Midbrain (tissue), 1 donor: ENCODE measurements around the gene PABPN1.
"Not testable (repeated sequence)": the region's sequence is repeated elsewhere in the genome, so short reads cannot be mapped to it uniquely, and the experiment has no call there.

Experiments
- DNase-seq: peaks from one replicate; lab custom pipeline; 2025; lab: John Stamatoyannopoulos, UW

PABPN1 gene, protein sequence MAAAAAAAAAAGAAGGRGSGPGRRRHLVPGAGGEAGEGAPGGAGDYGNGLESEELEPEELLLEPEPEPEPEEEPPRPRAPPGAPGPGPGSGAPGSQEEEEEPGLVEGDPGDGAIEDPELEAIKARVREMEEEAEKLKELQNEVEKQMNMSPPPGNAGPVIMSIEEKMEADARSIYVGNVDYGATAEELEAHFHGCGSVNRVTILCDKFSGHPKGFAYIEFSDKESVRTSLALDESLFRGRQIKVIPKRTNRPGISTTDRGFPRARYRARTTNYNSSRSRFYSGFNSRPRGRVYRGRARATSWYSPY

DNA sequence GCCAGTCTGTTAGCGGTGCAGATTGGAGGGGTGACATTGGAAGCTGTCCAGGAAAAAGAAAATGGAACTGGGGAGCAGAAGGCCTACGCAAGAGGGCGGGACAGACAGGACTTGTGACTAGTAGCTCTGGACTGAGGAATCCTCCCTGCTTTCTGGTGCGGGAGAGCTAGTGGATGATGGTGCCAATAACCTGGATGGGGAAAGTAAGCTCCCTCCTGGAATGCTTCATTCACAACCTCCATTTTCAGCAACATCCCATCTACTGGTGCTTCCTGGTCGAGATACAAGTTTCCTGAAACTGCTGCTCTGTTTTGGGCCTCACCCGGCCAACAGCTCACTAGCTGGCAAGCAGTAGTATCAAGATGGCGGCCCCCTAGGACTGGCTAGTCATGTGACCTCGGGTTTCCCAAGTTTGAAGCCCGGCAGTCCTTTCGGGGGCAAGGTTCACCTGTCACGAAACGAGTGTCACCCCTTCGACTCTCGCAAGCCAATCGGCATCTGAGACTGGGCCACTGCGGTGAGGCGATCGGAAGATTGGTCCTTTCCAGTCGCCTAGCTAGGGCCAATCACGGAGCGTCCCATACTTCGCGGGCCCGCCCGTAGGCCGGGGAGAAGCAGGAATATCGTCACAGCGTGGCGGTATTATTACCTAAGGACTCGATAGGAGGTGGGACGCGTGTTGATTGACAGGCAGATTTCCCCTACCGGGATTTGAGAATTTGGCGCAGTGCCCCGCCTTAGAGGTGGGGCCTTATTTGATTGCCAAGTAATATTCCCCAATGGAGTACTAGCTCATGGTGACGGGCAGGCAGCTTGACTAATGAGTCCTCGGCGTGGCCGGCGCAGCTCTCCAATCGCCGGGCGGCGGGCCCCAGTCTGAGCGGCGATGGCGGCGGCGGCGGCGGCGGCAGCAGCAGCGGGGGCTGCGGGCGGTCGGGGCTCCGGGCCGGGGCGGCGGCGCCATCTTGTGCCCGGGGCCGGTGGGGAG, at the start of gene PABPN1:
Gene PABPN1, plus strand, starts transcription at position 874 of the 988 bp plus-strand sequence. Its CDS starts 13 bp downstream, at position 887.
- peak; percentile 100 for DNase-seq

DNA sequence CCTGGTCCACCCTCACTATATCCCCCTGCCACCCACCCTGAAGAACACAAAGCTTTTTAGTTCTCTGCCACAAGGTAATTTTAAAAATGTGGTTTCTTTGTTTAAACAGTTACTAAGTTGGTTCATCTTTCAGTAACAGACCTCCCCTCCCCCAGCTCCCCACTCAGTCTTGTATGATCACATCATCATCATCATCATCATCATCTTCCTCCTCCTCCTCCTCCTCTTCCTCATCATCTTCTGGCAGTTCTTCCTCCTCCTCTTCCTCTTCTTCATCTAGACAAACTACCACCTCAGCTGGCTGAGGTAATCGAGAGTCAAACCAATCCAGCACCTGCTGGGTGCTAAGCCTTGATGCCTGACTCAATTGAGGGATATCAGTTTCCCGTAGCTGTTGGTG, 45.8 kb upstream of the PABPN1 start:
- no peak for DNase-seq

DNA sequence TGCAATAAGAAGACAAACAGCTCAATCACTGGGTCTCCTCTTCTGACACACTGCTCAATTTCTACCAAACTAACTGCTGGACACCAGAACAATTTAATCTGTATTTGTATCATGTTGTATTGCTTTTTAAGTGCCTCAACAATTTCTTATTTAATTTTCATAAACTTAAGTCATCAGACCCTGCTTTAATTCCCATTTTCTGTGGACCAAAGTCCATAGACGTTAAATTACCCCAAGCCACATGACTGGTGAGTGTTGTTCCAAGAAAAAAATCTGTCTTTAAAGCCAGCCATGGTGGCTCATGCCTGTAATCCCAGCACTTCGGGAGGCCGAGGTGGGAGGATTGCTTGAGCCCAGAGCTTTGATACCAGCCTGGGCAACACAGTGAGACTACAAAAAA, 44.1 kb upstream of the PABPN1 start:
- DNase-seq, result no peak

DNA sequence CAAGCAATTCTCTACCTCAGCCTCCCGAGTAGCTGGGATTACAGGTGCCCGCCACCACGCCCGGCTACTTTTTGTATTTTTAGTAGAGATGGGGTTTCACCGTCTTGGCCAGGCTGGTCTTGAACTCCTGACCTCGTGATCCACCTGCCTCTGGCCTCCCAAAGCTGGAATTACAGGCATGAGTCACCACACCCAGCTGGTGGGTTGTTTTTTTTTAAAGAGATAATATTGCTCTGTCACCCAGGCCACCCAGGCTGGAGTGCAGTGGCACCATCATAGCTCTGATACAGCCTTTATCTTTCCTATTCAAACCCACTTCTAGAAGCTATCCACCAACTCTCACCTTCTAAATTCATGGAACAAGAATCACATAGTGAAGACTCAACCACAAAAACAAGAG, 43.3 kb upstream of the PABPN1 start:
- not testable (repeated sequence) for DNase-seq

DNA sequence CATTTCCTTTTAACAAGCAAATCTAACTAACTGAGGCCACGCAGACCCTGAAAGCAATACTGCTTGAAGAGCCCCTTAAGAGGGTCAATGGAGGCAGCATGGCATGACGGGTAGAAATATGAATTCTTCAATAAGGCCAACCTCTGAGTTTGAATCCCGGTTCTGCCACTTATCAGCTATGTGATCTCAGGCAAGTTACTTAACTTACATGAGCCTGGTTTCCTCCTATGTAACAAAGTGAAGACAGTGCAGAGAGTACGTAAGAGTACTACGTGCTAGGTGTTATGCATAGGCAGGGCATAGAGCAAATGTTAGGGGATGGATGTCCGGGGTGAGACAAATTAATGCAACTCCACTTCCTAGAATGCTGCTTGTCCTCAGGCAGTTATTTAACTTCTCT, 40.0 kb upstream of the PABPN1 start:
- DNase-seq, result no peak

DNA sequence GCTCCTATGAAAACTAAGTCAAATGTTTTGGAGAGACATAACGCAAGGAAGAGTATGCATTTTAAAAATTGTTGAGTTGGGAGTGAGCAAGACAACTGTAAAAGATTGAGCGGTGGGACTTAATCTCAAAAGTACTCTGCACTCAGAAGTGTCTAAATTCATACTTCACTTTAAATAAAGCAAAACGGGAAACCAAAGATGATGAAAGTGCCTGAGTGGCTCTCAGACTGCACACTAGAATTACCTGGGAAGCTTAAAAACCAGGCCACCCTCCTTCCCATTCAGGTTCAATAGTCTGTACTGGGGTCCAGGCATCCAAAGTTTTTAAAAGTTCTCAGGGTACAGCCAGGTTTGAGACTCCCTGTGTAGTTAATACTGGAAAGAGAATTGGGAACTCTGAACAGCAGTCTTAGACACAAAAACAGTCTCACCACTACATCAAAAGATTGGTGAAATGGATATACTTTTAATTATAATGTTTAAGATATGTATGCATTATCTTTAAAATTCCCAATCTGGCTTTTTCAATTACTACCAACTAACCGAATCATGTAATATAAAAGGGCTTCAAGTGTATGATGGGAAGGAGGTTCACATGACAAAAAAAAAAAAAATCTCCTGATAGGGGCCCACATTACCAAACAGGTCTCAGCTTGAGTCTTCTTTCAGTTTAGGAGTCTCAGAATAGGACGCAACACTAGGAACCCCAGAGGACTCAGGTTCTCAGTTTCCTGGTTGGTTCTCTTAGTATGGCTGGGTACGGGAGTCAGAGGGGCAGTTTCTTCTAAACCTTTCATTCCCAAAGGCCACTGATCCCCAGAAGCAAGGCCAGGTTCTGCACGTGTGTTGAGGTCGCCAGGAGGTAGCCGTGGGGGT, 36.4 kb upstream of the PABPN1 start:
- peak; percentile 38 for DNase-seq

DNA sequence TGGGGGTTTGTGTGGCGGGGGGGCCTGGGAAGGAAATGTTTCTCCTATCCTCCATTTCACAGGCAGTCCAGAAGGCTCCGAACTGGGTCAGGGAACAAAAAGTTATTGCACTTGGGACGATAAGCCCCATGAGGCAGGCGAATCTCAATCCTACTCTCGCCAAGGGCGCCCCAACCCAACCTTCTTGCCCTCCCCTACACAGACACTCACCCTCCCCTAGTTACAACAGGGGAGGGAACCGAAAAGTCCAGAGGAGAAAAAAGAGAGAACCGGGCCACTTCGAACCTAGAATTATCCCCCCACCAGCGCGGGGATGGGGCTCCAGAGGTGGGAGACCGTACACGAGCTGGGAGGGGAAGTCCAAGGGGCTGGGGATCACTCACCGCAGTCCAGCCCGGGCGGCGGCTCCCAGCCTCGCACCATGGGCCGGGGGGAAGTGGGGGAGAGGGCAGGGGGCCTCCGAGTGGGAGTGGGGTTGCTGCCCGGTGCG, 35.7 kb upstream of the PABPN1 start:
- no peak for DNase-seq

DNA sequence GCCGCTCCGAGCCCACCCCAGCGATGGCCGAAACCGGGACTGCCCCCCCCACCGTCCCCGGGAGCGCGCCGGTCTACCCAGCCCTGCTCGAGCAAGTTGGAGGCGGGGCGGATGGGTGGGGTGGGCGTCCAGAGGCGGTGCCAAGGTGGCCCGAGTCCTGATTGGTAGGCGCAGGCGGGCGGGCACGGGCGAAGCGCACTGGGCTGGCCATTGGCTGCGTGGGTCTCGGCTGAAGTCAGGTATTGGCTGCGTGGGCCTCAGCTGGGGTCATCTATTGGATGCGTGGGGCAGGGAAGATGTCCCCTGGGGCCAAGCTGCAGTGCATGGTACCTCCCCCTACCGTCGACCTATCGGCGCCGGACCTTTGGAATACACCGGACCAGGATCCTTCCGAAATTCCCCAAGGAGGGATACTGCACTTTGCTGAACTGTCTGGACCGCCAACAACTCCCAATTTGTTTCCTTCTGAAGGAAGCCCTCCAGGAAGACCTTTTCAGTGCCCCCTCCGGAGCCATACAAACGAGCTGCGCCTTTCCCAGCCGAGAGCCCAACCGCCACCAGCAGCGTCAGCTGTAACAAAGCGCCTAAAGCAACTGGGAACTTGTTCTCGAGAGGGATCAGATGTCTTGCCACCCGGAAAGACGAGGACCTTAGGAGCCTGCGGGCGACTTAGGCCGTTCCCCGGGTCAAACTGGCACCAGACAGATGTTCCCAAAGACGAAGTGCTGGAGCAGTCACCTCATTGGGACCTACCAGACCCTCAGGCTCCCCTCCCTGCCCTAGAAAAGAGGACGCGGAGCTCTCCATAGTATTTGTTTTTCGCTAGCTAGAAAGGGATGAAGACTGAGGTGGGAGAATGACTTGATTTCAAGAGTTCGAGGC, 35.0 kb upstream of the PABPN1 start, which contains the start of gene HOMEZ:
Gene HOMEZ, minus strand, starts transcription at position 113 of the 882 bp plus-strand sequence. CDS start 180 bp downstream, outside the sequence.
- peak; percentile 99 for DNase-seq

DNA sequence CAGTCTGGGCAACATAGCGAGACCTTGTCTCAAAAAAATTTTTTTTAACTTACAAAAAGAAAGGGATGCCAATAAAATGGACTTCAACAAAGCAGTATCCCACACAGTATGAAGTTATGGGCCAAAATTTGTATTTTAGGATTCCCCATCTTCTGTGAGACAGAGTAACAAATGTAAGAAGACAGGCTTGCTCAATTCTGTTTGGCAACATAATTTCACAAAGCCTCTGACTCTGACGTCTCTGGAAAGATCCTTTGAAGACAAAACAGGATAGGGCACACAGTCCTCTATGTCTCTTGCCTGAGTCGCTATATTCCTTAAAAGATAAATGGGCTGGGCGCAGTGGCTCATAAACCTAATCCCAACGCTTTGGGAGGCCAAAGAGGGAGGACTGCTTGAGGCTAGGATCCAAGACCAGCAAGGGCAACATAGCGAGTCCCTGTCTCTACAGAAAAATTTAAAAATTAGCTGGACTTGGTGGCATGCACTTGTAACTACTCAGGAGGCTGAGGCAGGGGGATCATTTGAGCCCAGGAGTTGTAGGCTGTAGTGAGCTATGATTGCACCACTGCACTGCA, 34.3 kb upstream of the PABPN1 start:
- no peak for DNase-seq

DNA sequence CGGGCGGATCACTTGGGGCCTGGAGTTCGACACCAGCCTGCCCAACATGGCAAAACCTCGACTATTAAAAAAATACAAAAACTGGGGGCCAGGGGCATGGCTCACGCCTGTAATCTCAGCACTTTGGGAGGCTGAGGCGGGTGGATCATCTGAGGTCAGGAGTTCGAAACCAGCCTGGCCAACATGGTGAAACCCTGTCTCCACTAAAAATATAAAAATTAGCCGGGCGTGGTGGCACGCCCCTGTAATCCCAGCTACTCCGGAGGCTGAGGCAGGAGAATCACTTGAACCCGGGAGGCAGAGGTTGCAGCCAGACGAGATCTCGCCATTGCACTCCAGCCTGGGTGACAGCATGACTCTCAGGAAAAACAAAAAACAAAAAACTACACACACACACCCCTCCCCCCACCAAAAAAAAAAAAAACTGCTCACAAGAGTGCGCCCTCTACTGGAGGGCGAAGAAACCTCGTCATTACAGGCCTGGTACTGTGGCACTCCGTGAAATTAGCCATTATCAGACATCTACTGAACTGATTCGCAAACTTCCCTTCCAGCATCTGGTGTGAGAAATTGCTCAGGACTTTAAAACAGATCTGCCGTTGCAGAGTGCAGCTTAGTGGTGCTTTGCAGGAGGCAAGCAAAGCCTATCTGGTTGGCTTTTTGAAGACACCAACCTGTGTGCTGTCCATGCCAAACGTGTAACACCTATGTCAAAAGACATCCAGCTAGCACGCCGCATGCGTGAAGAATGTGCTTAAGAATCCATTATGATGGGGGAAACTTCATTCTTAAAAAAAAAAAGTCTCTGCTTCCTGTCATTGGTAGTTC, 26.3 kb upstream of the PABPN1 start:
- peak; percentile 64 for DNase-seq

DNA sequence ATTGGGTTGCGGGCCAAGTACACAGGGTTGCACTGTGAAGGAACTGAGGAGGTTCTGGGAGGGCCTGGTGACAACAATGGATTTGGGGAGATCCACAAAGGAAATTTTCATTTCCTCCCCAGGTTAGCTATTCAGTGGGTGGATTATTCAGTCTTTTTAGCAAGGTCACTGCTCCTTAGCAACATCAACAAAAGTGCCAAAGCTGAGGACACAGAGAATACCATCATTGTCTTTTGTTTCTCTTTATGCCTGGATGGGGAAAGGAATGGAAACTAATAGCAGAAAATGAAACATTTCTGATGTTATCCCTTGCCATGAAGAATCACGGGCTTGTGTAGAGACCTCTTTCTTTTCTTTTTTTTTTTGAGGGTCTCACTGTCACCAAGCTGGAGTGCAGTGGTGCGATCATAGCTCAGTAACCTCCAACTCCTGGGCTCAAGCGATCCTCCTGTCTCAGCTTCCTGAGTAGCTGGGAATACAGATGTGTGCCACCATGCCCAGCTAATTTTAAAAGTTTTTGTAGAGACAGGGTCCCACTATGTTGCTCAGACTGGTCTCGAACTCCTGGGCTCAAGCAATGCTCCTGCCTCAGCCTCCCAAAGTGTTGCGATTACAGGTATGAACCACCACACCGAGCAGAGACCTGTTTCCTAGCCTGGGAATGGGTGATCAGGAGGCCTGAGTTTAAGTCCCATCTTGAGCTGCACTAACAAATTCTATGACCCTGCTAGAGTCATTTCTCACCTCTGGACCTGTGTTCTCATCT, 25.1 kb upstream of the PABPN1 start:
- DNase-seq, result peak; percentile 33

DNA sequence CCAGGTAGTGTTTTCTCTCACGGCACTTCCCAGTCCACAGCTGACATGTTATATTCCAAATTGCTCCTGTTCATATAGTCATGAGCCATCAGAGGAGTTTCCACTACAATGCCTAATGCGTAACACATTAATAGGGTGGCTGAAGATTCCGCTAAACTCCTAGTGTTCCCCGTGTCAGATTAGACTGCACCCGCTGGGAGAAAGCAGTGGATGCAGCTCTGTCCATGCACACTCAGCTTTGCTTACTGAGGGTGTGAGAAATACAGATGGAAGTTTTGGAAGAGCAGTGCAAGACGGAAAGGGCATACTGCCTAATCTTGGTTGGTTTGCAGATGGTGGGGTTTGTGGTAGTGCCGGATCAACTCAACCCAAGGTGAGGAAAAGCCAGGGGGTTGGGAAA, 24.2 kb upstream of the PABPN1 start:
- no peak for DNase-seq

DNA sequence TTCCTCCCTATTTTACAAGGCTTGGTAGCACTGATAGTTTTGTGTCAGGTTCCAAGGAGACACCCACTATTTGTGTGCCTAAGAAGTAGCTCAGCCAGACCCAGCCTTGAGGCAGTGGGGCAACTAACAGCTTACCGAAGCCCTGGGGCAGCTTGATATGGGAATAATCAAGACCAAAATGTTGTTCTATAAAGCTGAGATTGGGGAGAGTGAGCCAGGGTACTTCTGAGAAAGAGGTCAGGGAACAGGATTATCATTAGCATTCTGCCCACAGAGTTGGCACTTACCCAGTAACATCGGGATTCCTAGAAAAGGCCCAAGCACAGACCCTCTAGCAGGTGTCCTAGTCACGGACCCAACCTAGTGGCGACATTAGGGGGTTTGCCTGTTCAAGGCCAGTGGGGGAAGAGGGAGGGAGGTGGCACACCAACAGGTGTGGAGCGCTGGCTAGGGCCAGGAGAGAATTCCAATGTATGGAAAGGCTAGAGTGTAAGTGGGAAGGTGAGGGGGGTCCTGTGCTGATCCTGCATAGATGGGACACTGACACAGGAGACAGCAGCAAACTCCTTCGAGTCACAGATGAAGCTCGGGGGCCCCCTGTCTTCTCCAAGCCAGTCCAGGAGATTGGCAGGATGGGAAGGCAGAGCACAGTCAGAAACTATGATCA, 23.5 kb upstream of the PABPN1 start:
- DNase-seq, result no peak

DNA sequence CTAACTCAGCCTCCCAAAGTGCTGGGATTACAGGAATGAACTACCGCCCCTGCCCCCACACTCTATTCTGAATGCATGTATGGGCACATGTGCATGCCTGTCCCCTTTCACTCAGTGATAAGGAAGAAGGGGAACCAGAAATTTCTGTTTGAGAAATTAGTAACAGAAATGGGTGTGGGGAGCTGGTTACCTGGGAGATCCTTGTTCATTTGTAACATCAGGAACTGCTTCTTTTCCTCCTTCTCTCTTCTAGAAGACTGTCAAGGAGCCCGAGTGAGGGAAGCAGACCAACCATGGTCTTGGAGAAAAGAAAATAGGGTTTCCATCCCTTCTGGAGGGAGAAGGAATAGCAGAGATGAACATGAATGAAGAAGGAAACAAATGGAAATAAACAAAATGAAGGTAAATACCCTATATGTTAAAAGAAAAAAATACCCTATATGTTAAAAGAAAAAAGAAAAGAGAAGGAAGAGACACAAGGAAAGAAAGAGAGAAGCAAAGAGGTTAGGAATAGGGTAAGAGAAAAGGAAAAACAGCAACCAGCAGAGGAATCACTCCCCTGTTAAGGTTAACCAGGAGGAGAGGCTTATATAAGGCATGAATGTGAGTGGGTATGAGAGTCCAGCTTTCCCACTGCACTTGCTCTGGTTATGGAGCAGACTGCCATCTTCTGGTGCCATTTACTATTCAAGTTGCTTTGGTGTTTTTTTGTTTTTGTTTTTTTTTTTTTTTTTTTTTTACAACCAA, 21.9 kb upstream of the PABPN1 start:
- DNase-seq, result peak; percentile 47

DNA sequence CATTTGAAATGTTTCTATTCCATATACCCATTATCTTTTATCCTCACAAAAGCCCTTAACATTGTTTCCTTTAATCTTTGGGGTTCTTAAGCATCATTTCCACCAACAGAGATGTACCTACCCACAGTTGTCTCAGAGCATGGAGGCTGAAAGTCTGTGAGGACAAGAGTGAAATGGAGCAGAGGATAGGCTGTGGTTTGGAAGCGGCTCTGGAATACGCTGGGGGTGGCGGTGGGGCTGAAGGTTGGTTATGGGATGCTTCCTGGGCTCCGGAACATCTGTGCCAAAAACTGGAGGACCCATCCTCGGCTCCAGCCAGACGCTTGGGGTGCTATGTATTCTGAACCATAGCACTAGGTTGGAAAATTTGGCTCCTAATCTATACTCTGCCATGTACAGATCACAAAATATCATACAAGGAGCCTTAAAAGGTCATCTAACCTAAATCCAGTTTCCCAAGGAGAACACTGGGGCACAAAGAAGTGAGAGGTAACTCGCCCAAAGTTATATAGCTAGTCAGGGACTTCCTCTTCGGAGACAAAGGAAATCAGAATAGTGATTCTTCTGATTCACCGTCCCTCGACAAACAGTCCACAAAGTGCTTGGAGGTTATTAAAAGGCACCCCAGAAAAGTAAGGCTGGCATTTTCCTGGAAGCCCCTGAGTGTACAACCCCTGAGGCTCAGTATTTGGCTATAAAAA, 21.1 kb upstream of the PABPN1 start:
- no peak for DNase-seq

DNA sequence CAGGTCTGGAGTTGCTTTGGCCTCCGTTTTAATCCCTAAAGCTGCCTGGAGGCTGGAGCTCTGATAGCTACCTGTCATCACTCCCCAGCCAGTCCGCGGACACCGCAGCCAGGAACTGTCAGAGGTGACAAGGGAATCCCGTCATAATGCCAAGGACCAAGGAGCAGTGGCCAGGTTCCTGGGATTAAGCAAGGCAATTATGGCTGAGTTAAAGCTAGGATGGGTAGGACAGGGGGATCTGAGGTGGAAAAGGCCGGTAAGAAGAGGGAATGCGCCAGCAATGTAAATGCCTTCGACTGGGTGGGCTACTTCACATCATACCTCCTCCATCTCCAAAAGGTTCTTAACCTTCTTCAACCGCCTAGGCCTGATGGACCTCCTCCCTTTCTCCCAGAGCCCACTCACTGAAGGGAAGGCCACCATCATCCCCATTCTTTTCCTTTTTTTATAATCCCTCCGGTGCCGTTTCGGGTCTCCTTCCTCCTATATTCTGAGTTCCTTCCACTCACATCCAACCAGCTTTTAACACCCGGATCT, 20.5 kb upstream of the PABPN1 start:
- peak; percentile 51 for DNase-seq
